WTC11 (cell line): Measurements from ENCODE around the gene ANKRD62.

ENCODE experiments used
- E2F1 ChIP-seq: sonication (generic); formaldehyde crosslinking; IDR thresholded peaks from 2 replicates; pipeline ENCODE4 v1.8.0; 2022; ENCODE audit warnings: mild to moderate bottlenecking, missing genetic modification reagents
- FOXJ3 ChIP-seq: sonication (generic); formaldehyde crosslinking; IDR thresholded peaks from 2 replicates; pipeline ENCODE4 v1.9.0; 2021; ENCODE audit warnings: missing genetic modification reagents, mild to moderate bottlenecking, borderline replicate concordance
- IRF2 ChIP-seq: sonication (generic); formaldehyde crosslinking; IDR thresholded peaks from 2 replicates; pipeline ENCODE4 v1.8.0; 2022; ENCODE audit warnings: low read depth, missing genetic modification reagents, borderline replicate concordance
- JAZF1 ChIP-seq: fragments of 250-450 bp; sonication (Bioruptor Pico); IDR thresholded peaks from 2 replicates; pipeline ENCODE4 v1.9.0; 2021; ENCODE audit warnings: moderate library complexity, mild to moderate bottlenecking, inconsistent platforms
- ZNF219 ChIP-seq: sonication (generic); formaldehyde crosslinking; IDR thresholded peaks from 2 replicates; pipeline ENCODE4 v1.8.0; 2023; ENCODE audit warnings: missing genetic modification reagents, mild to moderate bottlenecking, borderline replicate concordance
- TF ChIP-seq, protein P1 (sequence below): fragments of 200-600 bp; IDR thresholded peaks from 2 replicates; pipeline ENCODE4 v1.8.0; 2022; ENCODE audit warnings: antibody characterized with exemption

DNA sequence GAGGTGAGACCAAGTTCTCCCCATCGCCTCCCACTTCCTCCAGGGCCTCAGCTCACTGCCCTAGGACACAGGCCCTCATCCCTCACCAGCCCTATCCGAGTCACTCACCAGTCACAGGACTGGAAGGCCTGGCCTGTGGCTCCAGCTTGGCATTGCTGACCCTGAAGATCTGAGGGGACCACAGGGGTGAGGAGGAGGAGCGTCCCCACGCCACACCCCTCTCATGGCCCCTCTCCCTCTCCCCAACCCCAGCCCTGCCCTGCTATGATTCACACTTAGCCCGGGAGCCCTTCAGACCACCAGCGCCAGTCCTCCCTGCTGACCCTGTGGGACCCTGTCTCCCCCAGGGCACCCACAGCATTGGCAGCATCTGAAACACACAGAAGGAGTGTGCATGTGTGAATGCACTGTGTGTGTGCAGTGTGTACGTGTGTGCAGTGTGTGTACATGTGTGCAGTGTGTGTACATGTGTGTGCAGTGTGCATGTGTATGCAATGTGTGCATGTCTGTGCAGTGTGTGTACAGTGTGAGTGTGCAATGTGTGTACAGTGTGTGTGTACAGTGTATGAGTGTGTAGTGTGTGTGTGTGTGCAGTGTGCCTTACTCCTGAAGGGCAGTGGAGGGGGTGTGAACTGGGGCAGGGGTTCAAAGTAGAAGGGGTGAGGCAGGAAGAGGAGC lies 29.4 kb upstream of the ANKRD62 start:
- TF ChIP-seq E2F1 (CRISPR knock-in tag) (no peak), IRF2 (CRISPR knock-in tag) (no peak), FOXJ3 (no peak), JAZF1 (CRISPR knock-in tag) (no peak), ZNF219 (CRISPR knock-in tag) (no peak)
- TF ChIP-seq, protein P1, sequence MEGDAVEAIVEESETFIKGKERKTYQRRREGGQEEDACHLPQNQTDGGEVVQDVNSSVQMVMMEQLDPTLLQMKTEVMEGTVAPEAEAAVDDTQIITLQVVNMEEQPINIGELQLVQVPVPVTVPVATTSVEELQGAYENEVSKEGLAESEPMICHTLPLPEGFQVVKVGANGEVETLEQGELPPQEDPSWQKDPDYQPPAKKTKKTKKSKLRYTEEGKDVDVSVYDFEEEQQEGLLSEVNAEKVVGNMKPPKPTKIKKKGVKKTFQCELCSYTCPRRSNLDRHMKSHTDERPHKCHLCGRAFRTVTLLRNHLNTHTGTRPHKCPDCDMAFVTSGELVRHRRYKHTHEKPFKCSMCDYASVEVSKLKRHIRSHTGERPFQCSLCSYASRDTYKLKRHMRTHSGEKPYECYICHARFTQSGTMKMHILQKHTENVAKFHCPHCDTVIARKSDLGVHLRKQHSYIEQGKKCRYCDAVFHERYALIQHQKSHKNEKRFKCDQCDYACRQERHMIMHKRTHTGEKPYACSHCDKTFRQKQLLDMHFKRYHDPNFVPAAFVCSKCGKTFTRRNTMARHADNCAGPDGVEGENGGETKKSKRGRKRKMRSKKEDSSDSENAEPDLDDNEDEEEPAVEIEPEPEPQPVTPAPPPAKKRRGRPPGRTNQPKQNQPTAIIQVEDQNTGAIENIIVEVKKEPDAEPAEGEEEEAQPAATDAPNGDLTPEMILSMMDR, result no peak
